ENCODE results near the gene RBM5.

The RBM5 gene

GRCh38 chr3:50155891-50156290, 67.2 kb downstream of the RBM5 start:
- Mint-ChIP-seq H3K36me3 (no peaks in the 10 kb centered on the region), H3K4me3 (peak overlapping the region; percentile 76), H3K9me3 (no peaks in the 10 kb centered on the region), H3K27ac (no peak overlapping the region), H3K4me1 (peaks cover 16% of the 10 kb centered on the region), H3K27me3 (peaks cover 22% of the 10 kb centered on the region)
- no peak for ATAC-seq (ENCODE audit: low read depth)
- no peak for DNase-seq (ENCODE audit: low spot score in 2 of 2)

DNA sequence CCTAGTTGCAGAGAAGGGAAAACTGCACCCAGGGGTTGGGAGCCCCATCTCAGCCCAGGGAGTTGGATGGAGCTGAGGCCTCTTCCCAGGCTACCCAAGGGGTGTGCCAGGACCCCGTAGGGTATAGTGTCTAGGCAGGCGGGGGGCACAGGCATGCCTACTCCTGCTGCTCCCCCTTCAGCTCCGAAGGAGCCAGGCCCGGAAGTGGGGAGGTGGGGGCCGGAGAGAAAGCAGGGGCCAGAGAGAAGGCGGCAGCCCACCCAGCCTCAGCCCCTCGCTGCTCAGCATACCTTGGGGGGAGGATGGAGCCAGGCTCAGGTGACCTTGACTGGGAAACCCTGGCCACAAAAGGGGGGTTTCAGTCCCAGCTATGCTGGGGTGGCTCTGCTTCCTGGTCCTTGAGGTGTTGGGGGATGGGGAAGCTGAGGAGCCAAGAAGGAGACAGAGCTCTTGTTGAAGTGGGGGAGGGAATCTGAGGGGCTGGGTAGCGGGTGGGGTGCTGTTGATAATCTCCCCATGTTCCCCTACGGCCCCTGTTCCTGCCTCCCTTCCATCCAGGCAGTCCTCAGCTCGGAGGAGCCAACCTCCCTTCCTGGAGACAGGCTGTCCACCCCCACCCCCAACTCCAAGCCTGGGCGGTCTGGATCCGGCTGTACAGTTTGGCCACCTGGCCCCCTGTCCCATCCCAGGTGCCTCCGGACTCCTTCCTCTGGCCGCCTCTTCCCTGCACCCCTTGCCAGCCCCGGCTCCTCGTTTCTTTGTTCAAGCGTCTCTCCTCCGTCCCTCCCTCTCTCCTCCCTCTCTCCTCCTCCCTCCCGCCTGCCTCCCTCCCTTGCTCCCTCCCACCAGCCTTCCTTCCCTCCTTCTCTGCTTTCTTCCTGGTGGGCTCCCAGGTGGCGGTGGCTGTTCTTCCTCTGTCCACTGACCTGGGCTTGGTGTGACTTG, 68.1 kb downstream of the RBM5 start:
- H3K9me3 Mint-ChIP-seq: no peaks in the 10 kb centered on the region
- H3K27me3 Mint-ChIP-seq: peaks cover 22% of the 10 kb centered on the region
- ATAC-seq (ENCODE audit: low read depth) (no peak), DNase-seq (ENCODE audit: low spot score in 2 of 2) (no peak)
- no peak overlapping the region for H3K27ac Mint-ChIP-seq
- no peaks in the 10 kb centered on the region for H3K36me3 Mint-ChIP-seq
- peaks cover 16% of the 10 kb centered on the region for H3K4me1 Mint-ChIP-seq
- no peak overlapping the region for H3K4me3 Mint-ChIP-seq

GRCh38 chr3:50157827-50158529, 69.3 kb downstream of the RBM5 start:
- H3K36me3 Mint-ChIP-seq: no peaks in the 10 kb centered on the region
- H3K4me1 Mint-ChIP-seq: peaks cover 16% of the 10 kb centered on the region
- no peak overlapping the region for H3K4me3 Mint-ChIP-seq
- peaks cover 24% of the 10 kb centered on the region for H3K27me3 Mint-ChIP-seq
- no peaks in the 10 kb centered on the region for H3K9me3 Mint-ChIP-seq
- DNase-seq (ENCODE audit: low spot score in 2 of 2): no peak
- H3K27ac Mint-ChIP-seq: no peak overlapping the region
- no peak for ATAC-seq (ENCODE audit: low read depth)

- Mint-ChIP-seq H3K27me3 (peaks cover 18% of the 10 kb centered on the region), H3K9me3 (no peaks in the 10 kb centered on the region), H3K4me3 (no peak overlapping the region), H3K4me1 (peaks cover 11% of the 10 kb centered on the region), H3K36me3 (no peaks in the 10 kb centered on the region), H3K27ac (no peak overlapping the region)
- no peak for ATAC-seq (ENCODE audit: low read depth)
- DNase-seq (ENCODE audit: low spot score in 2 of 2): no peak
Measured at GRCh38 chr3:50158530-50159146, 69.9 kb downstream of the RBM5 start.

- ATAC-seq (ENCODE audit: low read depth) (no peak), DNase-seq (ENCODE audit: low spot score in 2 of 2) (no peak)
- peaks cover 3% of the 10 kb centered on the region for H3K4me1 Mint-ChIP-seq
- H3K4me3 Mint-ChIP-seq: no peak overlapping the region
- H3K27me3 Mint-ChIP-seq: peaks cover 15% of the 10 kb centered on the region
- no peak overlapping the region for H3K27ac Mint-ChIP-seq
- H3K9me3 Mint-ChIP-seq: no peaks in the 10 kb centered on the region
- no peaks in the 10 kb centered on the region for H3K36me3 Mint-ChIP-seq
Measured at GRCh38 chr3:50160561-50160983, 71.9 kb downstream of the RBM5 start.

GRCh38 chr3:50161320-50161719, 72.6 kb downstream of the RBM5 start:
- ATAC-seq (ENCODE audit: low read depth) (no peak), DNase-seq (ENCODE audit: low spot score in 2 of 2) (no peak)
- H3K36me3 Mint-ChIP-seq: no peaks in the 10 kb centered on the region
- H3K4me3 Mint-ChIP-seq: no peak overlapping the region
- no peak overlapping the region for H3K27ac Mint-ChIP-seq
- peaks cover 11% of the 10 kb centered on the region for H3K27me3 Mint-ChIP-seq
- no peaks in the 10 kb centered on the region for H3K4me1 Mint-ChIP-seq
- no peaks in the 10 kb centered on the region for H3K9me3 Mint-ChIP-seq

- no peaks in the 10 kb centered on the region for H3K9me3 Mint-ChIP-seq
- H3K27me3 Mint-ChIP-seq: peaks cover 11% of the 10 kb centered on the region
- no peak overlapping the region for H3K4me3 Mint-ChIP-seq
- H3K36me3 Mint-ChIP-seq: no peaks in the 10 kb centered on the region
- no peaks in the 10 kb centered on the region for H3K4me1 Mint-ChIP-seq
- no peak for ATAC-seq (ENCODE audit: low read depth)
- DNase-seq (ENCODE audit: low spot score in 2 of 2): no peak
- no peak overlapping the region for H3K27ac Mint-ChIP-seq
Measured at GRCh38 chr3:50162034-50162883, 73.5 kb downstream of the RBM5 start.

GRCh38 chr3:50163572-50164455, 75.1 kb downstream of the RBM5 start:
- Mint-ChIP-seq H3K36me3 (no peaks in the 10 kb centered on the region), H3K4me1 (no peaks in the 10 kb centered on the region), H3K27me3 (peaks cover 9% of the 10 kb centered on the region), H3K27ac (no peak overlapping the region), H3K9me3 (no peaks in the 10 kb centered on the region), H3K4me3 (no peak overlapping the region)
- ATAC-seq (ENCODE audit: low read depth) (no peak), DNase-seq (ENCODE audit: low spot score in 2 of 2) (no peak)

GRCh38 chr3:50164481-50164880, 75.8 kb downstream of the RBM5 start:
- peaks cover 7% of the 10 kb centered on the region for H3K27me3 Mint-ChIP-seq
- no peak overlapping the region for H3K27ac Mint-ChIP-seq
- DNase-seq (ENCODE audit: low spot score in 2 of 2) (no peak), ATAC-seq (ENCODE audit: low read depth) (no peak)
- no peaks in the 10 kb centered on the region for H3K4me1 Mint-ChIP-seq
- no peaks in the 10 kb centered on the region for H3K36me3 Mint-ChIP-seq
- no peak overlapping the region for H3K4me3 Mint-ChIP-seq
- no peaks in the 10 kb centered on the region for H3K9me3 Mint-ChIP-seq

DNA sequence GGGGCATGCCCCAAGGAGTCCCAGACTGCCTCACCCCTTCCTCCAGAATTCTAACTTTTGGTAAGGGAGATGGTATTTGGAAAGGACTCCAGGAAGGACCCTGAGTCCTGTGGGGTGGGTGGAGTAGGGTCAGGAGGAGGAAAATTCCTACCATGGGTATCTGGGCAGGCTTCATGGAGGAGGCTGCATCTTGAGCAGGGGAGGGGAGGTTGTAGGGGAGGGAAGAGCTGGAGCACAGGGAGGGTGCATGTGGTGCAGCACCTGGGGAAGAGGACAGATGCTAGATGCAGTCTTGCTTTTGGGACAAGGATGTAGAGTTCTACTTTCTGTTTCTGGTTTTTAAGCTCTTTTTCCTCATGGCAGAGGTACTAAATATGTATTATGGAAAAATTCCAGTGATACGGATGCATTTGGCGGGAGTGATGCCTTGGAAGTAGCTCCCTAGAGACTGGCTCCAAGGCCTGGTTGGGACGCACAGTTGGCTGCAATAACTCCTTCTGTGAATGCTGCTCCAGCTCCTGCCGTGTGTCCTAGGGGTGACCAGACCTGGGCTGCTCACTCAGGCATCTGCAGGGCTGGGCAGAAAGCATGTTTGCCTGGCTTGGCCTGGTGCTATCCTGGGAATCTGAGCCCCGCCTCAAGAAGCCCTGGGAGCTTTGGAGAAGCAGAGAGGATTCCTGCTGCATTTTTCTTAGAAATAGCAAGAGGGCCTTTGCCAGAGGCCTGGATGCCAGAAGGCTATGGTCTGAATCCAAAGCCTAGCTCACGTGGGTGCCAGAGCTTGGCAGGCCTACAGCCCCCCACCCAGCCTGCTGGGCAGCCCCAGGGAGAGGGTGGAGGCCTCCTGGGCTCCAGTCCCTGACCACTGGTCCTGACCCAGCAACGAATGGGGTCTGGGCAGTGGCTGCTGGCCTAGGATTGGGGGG, 76.5 kb downstream of the RBM5 start:
- Mint-ChIP-seq H3K27me3 (peaks cover 7% of the 10 kb centered on the region), H3K4me3 (no peak overlapping the region), H3K36me3 (no peaks in the 10 kb centered on the region), H3K27ac (no peak overlapping the region), H3K9me3 (no peaks in the 10 kb centered on the region), H3K4me1 (no peaks in the 10 kb centered on the region)
- DNase-seq (ENCODE audit: low spot score in 2 of 2) (no peak), ATAC-seq (ENCODE audit: low read depth) (no peak)

- ATAC-seq (ENCODE audit: low read depth): no peak
- Mint-ChIP-seq H3K27ac (no peak overlapping the region), H3K4me3 (no peak overlapping the region), H3K4me1 (no peaks in the 10 kb centered on the region), H3K9me3 (no peaks in the 10 kb centered on the region), H3K27me3 (peaks cover 7% of the 10 kb centered on the region), H3K36me3 (no peaks in the 10 kb centered on the region)
- DNase-seq (ENCODE audit: low spot score in 2 of 2): no peak
Measured at GRCh38 chr3:50165910-50166538, 77.3 kb downstream of the RBM5 start.

GRCh38 chr3:50166620-50167019, 77.9 kb downstream of the RBM5 start:
- H3K4me1 Mint-ChIP-seq: no peaks in the 10 kb centered on the region
- no peak overlapping the region for H3K27ac Mint-ChIP-seq
- H3K36me3 Mint-ChIP-seq: no peaks in the 10 kb centered on the region
- no peak overlapping the region for H3K4me3 Mint-ChIP-seq
- H3K9me3 Mint-ChIP-seq: no peaks in the 10 kb centered on the region
- no peak for DNase-seq (ENCODE audit: low spot score in 2 of 2)
- H3K27me3 Mint-ChIP-seq: peaks cover 7% of the 10 kb centered on the region
- no peak for ATAC-seq (ENCODE audit: low read depth)

Data from memory B cell (primary cell).